Measurements from ENCODE around the gene TM9SF2.

Gene TM9SF2

GRCh38 chr13:99514801-99515200 is 13.5 kb downstream of the TM9SF2 start:
- peaks cover 2 to 7% of the 10 kb centered on the region in 2 donors for H3K9me3 ChIP-seq (replicated peaks in 1 of 2; ENCODE audit: control insufficient read depth in 2 of 2, insufficient read depth in 1 of 2, low read depth in 1 of 2, low read length in 2 of 2)
- H4K91ac ChIP-seq (ENCODE audit: low read depth, low read length, poor library complexity), result no peak overlapping the region
- H2BK15ac ChIP-seq (ENCODE audit: low read length), result no peak overlapping the region
- no CpG with 5 or more reads among the region's 4 CpGs for WGBS, 2 donors (ENCODE audit: extremely low coverage in 2 of 2, insufficient read length in 2 of 2, insufficient replicate concordance in 1 of 2)
- DNase-seq (ENCODE audit: low spot score), result no peak
- H2BK12ac ChIP-seq (ENCODE audit: low read length), result no peak overlapping the region
- H3K23ac ChIP-seq (ENCODE audit: low read depth, low read length, poor library complexity), result no peak overlapping the region
- H2AFZ ChIP-seq (ENCODE audit: low read length), result no peak overlapping the region
- H3K4me1 ChIP-seq (ENCODE audit: control insufficient read depth in 2 of 2, insufficient read depth in 1 of 2, low read depth in 1 of 2, low read length in 2 of 2), result no peaks in the 10 kb centered on the region
- H3K14ac ChIP-seq (ENCODE audit: low read length), result no peak overlapping the region
- no peak overlapping the region for H3K4me3 ChIP-seq (ENCODE audit: low read length in 2 of 2)
- no peak overlapping the region for H2AK5ac ChIP-seq (ENCODE audit: low read depth, low read length)
- no peak overlapping the region for H3K4me2 ChIP-seq (ENCODE audit: insufficient read depth, low read length, poor library complexity, severe bottlenecking)
- H3K9ac ChIP-seq (ENCODE audit: low read depth, low read length, poor library complexity), result no peak overlapping the region
- H3K36me3 ChIP-seq (replicated peaks in 1 of 2; ENCODE audit: control insufficient read depth in 2 of 2, insufficient read depth in 2 of 2, low read length in 2 of 2), result peaks cover 2 to 22% of the 10 kb centered on the region in 2 donors
- H2BK5ac ChIP-seq (ENCODE audit: low read length), result no peak overlapping the region
- H2BK120ac ChIP-seq (ENCODE audit: low read depth, low read length), result no peak overlapping the region
- H3K18ac ChIP-seq (ENCODE audit: low read length), result no peak overlapping the region
- H3K27me3 ChIP-seq (ENCODE audit: control insufficient read depth in 3 of 3, insufficient read depth in 3 of 3, low read depth in 1 of 3, low read length in 3 of 3), result no peaks in the 10 kb centered on the region
- H4K8ac ChIP-seq (ENCODE audit: low read depth, low read length), result no peak overlapping the region
- H3K79me1 ChIP-seq (ENCODE audit: low read depth, low read length), result peaks cover 1% of the 10 kb centered on the region
- H3K4ac ChIP-seq (ENCODE audit: low read length), result no peak overlapping the region
- no peak overlapping the region for H3K27ac ChIP-seq (replicated peaks; ENCODE audit: low read length)

- H4K8ac ChIP-seq (ENCODE audit: low read depth, low read length), result no peak overlapping the region
- H2BK15ac ChIP-seq (ENCODE audit: low read length), result no peak overlapping the region
- no peaks in the 10 kb centered on the region for H3K27me3 ChIP-seq (ENCODE audit: control insufficient read depth in 3 of 3, insufficient read depth in 3 of 3, low read depth in 1 of 3, low read length in 3 of 3)
- no CpG with 5 or more reads among the region's 5 CpGs for WGBS, 2 donors (ENCODE audit: extremely low coverage in 2 of 2, insufficient read length in 2 of 2, insufficient replicate concordance in 1 of 2)
- H2BK120ac ChIP-seq (ENCODE audit: low read depth, low read length), result no peak overlapping the region
- no peak overlapping the region for H3K27ac ChIP-seq (replicated peaks; ENCODE audit: low read length)
- H3K4me1 ChIP-seq (ENCODE audit: control insufficient read depth in 2 of 2, insufficient read depth in 1 of 2, low read depth in 1 of 2, low read length in 2 of 2), result no peaks in the 10 kb centered on the region
- H3K4ac ChIP-seq (ENCODE audit: low read length), result no peak overlapping the region
- no peak overlapping the region for H3K14ac ChIP-seq (ENCODE audit: low read length)
- DNase-seq (ENCODE audit: low spot score), result no peak
- no peak overlapping the region for H3K9ac ChIP-seq (ENCODE audit: low read depth, low read length, poor library complexity)
- H2AFZ ChIP-seq (ENCODE audit: low read length), result no peak overlapping the region
- H3K36me3 ChIP-seq (replicated peaks in 1 of 2; ENCODE audit: control insufficient read depth in 2 of 2, insufficient read depth in 2 of 2, low read length in 2 of 2), result peaks cover 4 to 37% of the 10 kb centered on the region in 2 donors
- H2BK5ac ChIP-seq (ENCODE audit: low read length), result no peak overlapping the region
- no peak overlapping the region for H4K91ac ChIP-seq (ENCODE audit: low read depth, low read length, poor library complexity)
- H3K4me2 ChIP-seq (ENCODE audit: insufficient read depth, low read length, poor library complexity, severe bottlenecking), result no peak overlapping the region
- no peak overlapping the region for H3K23ac ChIP-seq (ENCODE audit: low read depth, low read length, poor library complexity)
- H2BK12ac ChIP-seq (ENCODE audit: low read length), result no peak overlapping the region
- H3K79me1 ChIP-seq (ENCODE audit: low read depth, low read length), result peaks cover 1% of the 10 kb centered on the region
- no peak overlapping the region for H3K18ac ChIP-seq (ENCODE audit: low read length)
- H3K9me3 ChIP-seq (replicated peaks in 1 of 2; ENCODE audit: control insufficient read depth in 2 of 2, insufficient read depth in 1 of 2, low read depth in 1 of 2, low read length in 2 of 2), result no peaks in the 10 kb centered on the region
- no peak overlapping the region for H3K4me3 ChIP-seq (ENCODE audit: low read length in 2 of 2)
- no peak overlapping the region for H2AK5ac ChIP-seq (ENCODE audit: low read depth, low read length)
These were observed 15.1 kb downstream of the TM9SF2 start for GRCh38 chr13:99516153-99516929.

DNA sequence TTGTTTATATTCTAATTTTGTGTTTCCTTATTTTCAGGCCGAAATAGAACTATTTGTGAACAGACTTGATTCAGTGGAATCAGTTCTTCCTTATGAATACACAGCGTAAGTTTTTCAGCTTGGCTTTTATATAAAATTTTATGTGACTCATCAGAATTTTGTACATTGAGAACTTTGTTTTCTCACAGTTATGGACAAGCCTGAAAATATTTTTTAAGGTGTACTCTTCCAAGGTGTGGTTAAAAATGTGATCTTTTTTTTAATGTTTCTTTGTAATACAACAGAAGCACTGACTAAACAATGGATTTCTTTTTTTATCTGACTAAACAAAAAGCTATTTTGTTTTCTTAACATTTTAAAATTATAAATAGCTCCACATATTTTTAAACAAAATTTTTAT is 16.3 kb downstream of the TM9SF2 start:
- no peak overlapping the region for H2BK12ac ChIP-seq (ENCODE audit: low read length)
- H3K79me1 ChIP-seq (ENCODE audit: low read depth, low read length), result peaks cover 1% of the 10 kb centered on the region
- H4K8ac ChIP-seq (ENCODE audit: low read depth, low read length), result no peak overlapping the region
- H3K4me1 ChIP-seq (ENCODE audit: control insufficient read depth in 2 of 2, insufficient read depth in 1 of 2, low read depth in 1 of 2, low read length in 2 of 2), result no peaks in the 10 kb centered on the region
- no peak overlapping the region for H2BK15ac ChIP-seq (ENCODE audit: low read length)
- no peak overlapping the region for H4K91ac ChIP-seq (ENCODE audit: low read depth, low read length, poor library complexity)
- H3K27me3 ChIP-seq (ENCODE audit: control insufficient read depth in 3 of 3, insufficient read depth in 3 of 3, low read depth in 1 of 3, low read length in 3 of 3), result no peaks in the 10 kb centered on the region
- H3K23ac ChIP-seq (ENCODE audit: low read depth, low read length, poor library complexity), result no peak overlapping the region
- H3K9ac ChIP-seq (ENCODE audit: low read depth, low read length, poor library complexity), result no peak overlapping the region
- peaks cover 5 to 48% of the 10 kb centered on the region in 2 donors for H3K36me3 ChIP-seq (replicated peaks in 1 of 2; ENCODE audit: control insufficient read depth in 2 of 2, insufficient read depth in 2 of 2, low read length in 2 of 2)
- H2AFZ ChIP-seq (ENCODE audit: low read length), result no peak overlapping the region
- no peak overlapping the region for H2AK5ac ChIP-seq (ENCODE audit: low read depth, low read length)
- H3K4me2 ChIP-seq (ENCODE audit: insufficient read depth, low read length, poor library complexity, severe bottlenecking), result no peak overlapping the region
- H2BK120ac ChIP-seq (ENCODE audit: low read depth, low read length), result no peak overlapping the region
- no peak for DNase-seq (ENCODE audit: low spot score)
- H3K14ac ChIP-seq (ENCODE audit: low read length), result no peak overlapping the region
- H3K9me3 ChIP-seq (replicated peaks in 1 of 2; ENCODE audit: control insufficient read depth in 2 of 2, insufficient read depth in 1 of 2, low read depth in 1 of 2, low read length in 2 of 2), result no peaks in the 10 kb centered on the region
- no peak overlapping the region for H3K4ac ChIP-seq (ENCODE audit: low read length)
- no peak overlapping the region for H3K27ac ChIP-seq (replicated peaks; ENCODE audit: low read length)
- no peak overlapping the region for H3K18ac ChIP-seq (ENCODE audit: low read length)
- H2BK5ac ChIP-seq (ENCODE audit: low read length), result no peak overlapping the region
- no peak overlapping the region for H3K4me3 ChIP-seq (ENCODE audit: low read length in 2 of 2)
- WGBS, 2 donors (ENCODE audit: extremely low coverage in 2 of 2, insufficient read length in 2 of 2, insufficient replicate concordance in 1 of 2), result no CpG with 5 or more reads among the region's 2 CpGs

DNA sequence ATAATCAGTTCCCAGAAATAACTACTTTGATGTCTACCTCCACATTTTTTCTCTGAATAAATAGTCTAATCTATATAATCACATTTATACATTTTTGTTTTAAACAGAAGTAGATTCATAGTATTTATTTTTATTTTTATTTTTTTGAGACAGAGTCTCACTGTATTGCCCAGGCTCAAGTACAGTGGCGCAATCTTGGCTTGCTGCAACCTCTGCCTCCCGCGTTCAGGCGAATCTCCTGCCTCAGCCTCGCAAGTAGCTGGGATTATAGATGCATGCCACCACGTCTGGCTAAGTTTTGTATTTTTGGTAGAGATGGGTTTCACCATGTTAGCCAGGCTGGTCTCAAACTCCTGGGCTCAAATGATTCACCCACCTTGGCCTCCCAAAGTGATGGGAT is 16.7 kb downstream of the TM9SF2 start:
- H3K4me3 ChIP-seq (ENCODE audit: low read length in 2 of 2), result no peak overlapping the region
- H3K9me3 ChIP-seq (replicated peaks in 1 of 2; ENCODE audit: control insufficient read depth in 2 of 2, insufficient read depth in 1 of 2, low read depth in 1 of 2, low read length in 2 of 2), result no peaks in the 10 kb centered on the region
- DNase-seq (ENCODE audit: low spot score), result no peak
- WGBS, 2 donors (ENCODE audit: extremely low coverage in 2 of 2, insufficient read length in 2 of 2, insufficient replicate concordance in 1 of 2), result no CpG with 5 or more reads among the region's 6 CpGs
- H3K27me3 ChIP-seq (ENCODE audit: control insufficient read depth in 3 of 3, insufficient read depth in 3 of 3, low read depth in 1 of 3, low read length in 3 of 3), result no peaks in the 10 kb centered on the region
- H2BK12ac ChIP-seq (ENCODE audit: low read length), result no peak overlapping the region
- no peak overlapping the region for H2AK5ac ChIP-seq (ENCODE audit: low read depth, low read length)
- H2BK5ac ChIP-seq (ENCODE audit: low read length), result no peak overlapping the region
- no peak overlapping the region for H3K4me2 ChIP-seq (ENCODE audit: insufficient read depth, low read length, poor library complexity, severe bottlenecking)
- H3K36me3 ChIP-seq (replicated peaks in 1 of 2; ENCODE audit: control insufficient read depth in 2 of 2, insufficient read depth in 2 of 2, low read length in 2 of 2), result peaks cover 7 to 52% of the 10 kb centered on the region in 2 donors
- no peak overlapping the region for H3K27ac ChIP-seq (replicated peaks; ENCODE audit: low read length)
- H3K23ac ChIP-seq (ENCODE audit: low read depth, low read length, poor library complexity), result no peak overlapping the region
- no peak overlapping the region for H3K18ac ChIP-seq (ENCODE audit: low read length)
- no peak overlapping the region for H4K8ac ChIP-seq (ENCODE audit: low read depth, low read length)
- no peak overlapping the region for H3K14ac ChIP-seq (ENCODE audit: low read length)
- H2AFZ ChIP-seq (ENCODE audit: low read length), result no peak overlapping the region
- no peak overlapping the region for H3K4ac ChIP-seq (ENCODE audit: low read length)
- H3K9ac ChIP-seq (ENCODE audit: low read depth, low read length, poor library complexity), result no peak overlapping the region
- H2BK120ac ChIP-seq (ENCODE audit: low read depth, low read length), result no peak overlapping the region
- H3K4me1 ChIP-seq (ENCODE audit: control insufficient read depth in 2 of 2, insufficient read depth in 1 of 2, low read depth in 1 of 2, low read length in 2 of 2), result no peaks in the 10 kb centered on the region
- H3K79me1 ChIP-seq (ENCODE audit: low read depth, low read length), result peaks cover 1% of the 10 kb centered on the region
- H4K91ac ChIP-seq (ENCODE audit: low read depth, low read length, poor library complexity), result no peak overlapping the region
- no peak overlapping the region for H2BK15ac ChIP-seq (ENCODE audit: low read length)
